GM03348 (cell line): ENCODE results near the gene FAM204A.

ENCODE experiments used
- DNase-seq: peaks from one replicate; pipeline ENCODE4 v3.0.0; 2012; ENCODE audit warnings: low spot score

The FAM204A gene

DNA sequence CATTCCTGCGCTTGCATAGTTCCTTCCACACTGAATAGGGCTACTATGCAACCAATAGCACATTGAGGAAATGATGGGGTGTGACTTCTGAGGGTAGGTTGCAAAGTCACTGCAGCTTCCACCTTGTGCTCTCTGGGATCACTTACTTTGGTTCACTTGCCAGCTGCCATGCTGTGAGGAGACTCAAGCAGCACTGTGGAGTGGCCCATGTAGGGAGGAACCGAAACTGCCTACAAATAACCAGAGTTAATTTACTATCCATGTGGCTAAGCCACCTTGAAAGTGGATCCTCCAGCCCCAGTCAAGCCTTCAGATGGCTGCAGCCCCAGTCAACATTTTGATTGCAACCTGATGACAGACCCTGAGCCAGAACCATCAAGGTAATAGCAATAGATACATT, 64.3 kb downstream of the FAM204A start:
- no peak for DNase-seq

DNA sequence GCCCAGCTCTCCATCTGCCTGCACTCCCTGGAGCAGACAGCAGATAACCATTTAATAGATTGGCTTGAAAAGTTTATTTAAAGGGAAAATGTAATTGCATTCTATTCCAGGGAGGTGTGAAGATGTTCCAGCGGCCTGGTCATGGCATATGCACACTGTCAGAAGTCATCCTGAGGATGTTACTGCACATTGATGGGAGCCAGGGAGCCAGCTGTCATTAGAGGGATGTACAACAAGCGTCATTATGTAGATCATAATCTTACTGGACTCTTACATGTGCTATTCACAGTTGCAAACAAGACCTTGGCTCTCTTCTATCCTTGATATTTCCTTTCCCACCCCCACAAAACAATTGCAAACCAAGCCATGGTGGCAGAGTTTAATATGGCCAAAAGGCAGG, 65.4 kb downstream of the FAM204A start:
- DNase-seq: no peak

DNA sequence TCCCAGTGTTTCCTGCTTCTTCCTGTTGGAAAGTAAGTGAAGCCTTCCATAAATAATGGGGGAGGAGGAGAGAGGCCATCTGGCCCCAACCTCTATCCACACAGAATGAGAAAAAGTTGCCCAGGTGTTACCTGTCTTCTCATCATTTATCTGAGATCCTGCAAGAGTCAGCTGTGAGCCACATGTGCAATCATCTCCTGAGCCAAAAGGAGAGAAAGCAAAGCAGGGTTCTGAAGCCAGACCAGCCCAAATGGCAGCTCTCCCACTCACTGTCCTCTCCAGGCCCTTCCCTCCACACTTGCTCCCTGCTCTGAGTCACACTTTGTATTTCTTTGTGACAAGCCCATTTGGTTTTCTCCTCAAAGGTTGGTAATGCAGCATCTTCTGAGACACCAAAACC, 65.9 kb downstream of the FAM204A start:
- peak; percentile 61 for DNase-seq

DNA sequence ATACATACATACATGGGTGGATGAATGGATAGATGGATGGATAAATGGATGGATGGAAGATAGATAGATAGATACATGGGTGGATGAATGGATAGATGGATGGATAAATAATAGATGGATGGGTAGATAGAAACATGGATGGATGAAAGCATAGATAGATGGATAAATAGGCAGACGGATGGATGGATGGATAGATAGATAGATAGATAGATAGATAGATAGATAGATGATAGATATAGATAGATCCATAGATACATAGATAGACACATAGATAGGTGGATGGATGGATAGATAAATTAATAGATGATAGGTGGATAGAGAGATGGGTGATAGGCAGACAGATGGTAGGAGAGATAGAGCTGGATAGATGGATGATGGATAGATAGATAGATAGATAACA, 68.5 kb downstream of the FAM204A start:
- no peak for DNase-seq

DNA sequence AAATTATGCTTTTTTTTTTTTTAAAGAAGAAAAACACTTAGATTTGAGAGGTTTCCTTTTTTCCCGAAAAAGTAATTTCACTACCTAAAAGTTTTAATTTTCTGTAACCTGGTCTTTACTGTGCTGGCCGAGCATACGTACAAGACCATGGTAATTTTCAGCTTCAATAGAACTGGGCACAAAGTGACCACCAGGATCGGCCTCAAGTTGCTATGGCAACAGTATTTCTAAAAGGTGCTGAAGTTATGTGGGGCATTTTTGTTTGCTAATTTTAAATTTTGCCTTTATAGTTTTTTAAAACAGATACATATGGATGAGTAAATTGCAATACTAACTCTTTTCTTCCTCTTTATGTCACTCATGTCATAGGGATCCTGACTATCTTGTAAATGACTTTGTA, 69.4 kb downstream of the FAM204A start:
- DNase-seq: no peak

DNA sequence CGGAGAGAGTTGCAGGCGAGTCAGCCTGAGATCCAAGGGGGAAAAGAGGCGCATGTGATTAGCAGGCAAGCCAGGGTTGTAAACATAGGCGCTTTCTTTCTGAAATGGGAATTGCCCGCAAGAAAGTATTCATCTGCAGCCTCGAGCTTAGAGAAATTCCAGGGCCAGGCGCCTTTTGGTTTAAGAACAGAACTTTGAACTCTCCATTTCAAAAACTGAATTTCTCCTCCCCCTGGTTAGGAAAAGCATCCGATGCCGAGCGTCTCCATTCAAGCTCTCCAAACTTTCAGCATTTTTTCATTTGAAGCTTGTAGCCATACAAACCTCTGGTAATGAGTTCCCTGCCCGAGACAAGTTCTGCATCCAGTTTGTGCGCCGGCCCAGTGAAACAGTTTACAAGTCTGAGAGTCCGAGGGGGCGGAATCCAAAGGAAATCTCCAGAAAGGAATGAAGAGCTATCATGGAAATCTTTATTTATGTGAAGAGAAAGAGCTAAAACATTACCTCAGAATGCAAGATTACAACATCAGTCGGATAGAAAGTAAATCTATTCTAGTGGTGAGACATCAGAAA, 69.9 kb downstream of the FAM204A start:
- peak; percentile 74 for DNase-seq

DNA sequence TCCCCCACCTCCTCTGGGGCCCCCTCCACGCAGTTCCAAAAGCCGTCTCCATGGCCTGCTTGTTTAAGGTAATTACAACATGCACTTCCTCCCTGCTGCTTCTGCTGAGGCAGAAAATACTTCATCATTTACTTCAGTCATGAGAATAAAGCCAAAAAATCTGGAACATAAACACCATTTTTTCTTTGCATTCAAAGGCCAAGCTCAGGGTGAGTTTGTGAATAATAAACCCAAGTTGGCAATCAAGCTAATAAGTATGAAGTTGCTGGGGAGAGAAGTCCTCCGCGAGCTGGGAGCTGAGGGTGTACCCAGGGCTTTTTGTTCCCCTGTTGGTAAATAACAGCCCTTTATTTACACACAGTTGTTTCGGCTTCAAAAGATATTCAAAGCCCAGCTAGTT, 70.5 kb downstream of the FAM204A start:
- no peak for DNase-seq

DNA sequence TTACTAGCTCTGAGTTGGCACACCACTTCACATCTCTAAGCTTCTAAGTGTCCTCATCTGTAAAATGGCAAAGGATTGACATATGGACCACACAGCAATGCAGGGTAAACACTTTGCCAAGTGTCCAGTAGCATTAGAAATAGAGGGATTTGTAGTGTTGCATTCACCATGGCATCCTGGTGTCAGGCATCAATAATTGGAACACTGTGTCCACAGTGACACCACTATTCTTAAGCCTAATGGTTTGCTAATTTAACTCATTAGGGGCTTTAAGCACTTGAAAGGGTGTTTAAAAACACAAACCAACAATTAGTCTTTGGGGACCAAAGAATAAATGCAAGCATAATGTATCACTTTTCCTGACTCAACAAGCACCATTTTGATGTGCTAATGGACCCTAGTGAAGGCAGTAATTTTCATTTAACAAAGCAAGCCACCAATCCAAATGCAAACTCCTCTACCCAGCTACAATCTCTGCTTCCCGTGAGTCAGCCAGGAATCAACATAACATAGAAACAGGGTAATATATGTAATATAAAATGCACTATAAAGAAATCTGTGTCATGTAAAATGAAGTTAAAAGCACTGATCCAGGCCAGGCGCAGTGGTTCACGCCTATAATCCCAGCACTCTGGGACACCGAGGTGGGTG, 75.9 kb downstream of the FAM204A start:
- no peak for DNase-seq

DNA sequence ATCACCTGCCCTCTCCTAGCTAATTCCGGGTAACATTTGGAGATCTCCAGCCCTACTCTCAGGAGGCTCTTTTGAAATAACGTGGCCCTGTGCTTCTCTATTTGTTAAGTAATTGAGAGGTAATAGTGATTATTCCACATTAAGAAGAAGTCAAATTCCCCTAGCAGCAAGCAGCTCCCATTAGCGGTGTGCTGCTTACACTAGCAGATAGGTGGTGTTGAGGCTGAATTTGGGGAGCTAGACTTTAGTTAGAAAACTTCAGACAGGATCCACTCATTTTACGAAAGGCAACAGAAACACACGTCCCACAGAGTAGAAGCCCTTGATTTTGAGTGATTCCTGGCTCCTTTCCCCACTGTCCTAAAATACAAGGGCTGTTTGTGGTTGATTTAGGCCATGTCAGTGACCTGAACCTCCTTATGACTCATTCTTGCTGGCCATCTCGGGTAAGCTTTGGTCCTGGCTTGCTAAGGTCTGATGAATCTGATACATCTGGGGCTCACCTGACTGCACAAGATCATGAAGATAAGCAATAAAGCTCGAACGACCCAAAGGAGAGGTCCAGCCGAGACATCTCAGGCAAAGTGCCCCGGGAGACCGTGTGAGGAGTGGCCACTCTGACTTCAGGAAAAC, 77.2 kb downstream of the FAM204A start:
- no peak for DNase-seq

DNA sequence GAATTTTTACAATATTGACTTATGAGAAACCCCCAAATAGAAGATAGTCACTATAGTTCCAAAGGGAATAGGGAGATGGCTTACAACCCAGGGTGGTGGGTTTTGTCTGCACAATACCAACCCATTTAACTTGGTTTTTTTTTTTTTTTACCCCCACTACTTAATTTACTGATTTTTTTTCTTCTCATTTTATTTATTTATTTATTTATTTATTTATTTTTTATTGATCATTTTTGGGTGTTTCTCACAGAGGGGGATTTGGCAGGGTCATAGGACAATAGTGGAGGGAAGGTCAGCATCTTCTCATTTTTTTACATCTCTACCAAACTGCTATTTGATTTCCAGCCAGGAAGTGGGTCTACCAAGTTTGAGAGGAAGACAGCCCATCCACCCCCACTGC, 77.9 kb downstream of the FAM204A start:
- DNase-seq: no peak

DNA sequence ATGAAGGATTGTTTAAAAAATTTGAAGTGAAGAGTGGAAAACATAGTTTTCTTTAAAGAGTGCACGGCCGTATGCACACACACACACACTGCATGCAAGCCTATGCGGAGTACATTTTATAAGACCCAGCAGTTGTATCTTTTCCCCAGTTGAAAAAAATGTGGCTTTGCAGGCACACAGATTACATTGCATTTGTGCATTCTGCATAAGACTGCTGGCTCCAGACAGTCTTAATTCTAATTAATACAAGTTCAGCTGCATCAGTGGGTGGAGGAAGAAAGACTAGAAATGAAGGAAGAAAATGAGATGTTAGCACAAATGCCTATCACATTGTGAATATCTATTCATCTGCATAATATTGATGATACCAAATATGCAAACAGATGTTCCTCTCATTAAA, 79.6 kb downstream of the FAM204A start:
- no peak for DNase-seq

DNA sequence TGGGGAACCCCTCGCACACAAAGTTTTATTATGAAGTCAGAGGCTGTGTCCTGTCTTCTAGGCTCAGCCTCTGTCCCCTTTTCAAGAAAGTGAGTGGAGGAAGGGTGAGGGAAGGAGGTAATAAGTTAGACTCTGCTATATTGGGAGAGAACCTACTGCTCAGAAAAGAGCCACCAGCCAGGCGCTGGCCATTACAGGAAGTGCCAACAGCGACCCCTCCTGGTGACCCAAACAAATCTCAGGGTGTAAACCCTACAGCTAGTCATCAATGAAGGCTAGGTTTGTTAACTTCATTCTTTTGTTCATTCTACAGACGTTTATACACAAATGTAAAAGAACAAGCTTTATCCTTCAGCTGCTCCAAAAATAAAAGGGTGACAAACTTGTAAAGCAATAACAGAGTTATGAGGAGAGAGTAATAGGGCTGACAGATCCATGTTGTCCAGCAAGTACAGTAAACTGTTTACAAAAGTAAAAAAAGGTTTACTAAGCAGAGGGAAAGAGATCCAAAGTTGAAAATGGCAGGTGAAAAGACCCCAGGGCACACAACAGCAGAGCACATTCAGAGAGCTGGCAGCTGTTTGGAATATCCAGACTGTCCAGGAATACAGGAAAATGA, 82.7 kb downstream of the FAM204A start:
- peak; percentile 59 for DNase-seq

DNA sequence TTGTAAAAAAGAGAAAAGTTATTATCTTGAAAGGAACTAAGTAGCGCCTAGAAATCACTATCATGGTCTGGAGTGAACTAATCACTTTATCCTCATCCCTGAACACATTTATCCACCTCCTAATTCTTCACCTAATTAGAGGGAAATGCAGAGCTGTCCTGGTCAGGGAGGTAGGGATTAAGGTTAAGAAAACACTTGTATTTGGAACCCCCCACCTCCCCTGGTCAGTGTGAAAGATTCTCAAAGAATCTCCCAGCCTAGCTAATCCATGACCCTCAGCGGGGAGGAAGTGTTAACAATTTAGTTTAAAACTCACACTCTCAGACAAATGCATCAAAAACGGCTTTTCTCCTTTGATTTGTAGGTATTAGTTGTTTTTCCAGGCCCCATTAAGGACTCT, 83.8 kb downstream of the FAM204A start:
- no peak for DNase-seq

DNA sequence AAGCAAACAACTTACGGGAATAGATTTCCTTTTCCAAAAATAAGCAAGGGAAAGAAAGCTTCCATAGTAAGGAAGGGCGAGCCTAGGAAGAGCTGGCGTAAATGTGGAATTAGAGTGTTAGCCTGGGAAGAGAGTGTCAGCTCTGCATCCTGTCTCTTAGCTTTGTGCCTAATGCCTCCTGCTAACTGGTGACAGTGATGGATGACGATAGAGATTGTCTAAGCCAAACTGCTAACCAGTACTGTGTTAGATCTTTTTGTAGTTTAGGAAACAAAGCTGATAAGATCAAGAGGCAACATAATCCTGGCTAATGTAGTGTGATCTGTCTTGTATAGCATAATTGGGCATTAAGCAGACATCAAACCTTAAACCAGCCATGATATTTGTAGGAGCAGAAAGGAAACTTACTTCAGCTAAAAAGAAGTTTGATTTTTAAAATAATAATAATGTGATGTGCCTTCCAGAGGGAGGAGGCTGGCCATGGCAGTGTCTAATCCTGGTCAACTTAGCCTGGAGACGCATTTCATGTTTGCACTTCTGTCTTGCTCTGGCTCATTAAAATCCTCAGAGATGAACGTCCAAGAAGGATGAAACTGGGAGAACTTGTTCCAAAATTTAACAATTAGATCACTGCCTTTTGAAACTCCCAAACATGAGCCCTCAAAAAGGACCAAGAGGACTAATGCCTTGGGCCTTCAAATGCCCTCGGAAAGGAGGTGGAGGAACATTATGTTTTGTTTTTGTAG, 85.1 kb downstream of the FAM204A start:
- DNase-seq: no peak

DNA sequence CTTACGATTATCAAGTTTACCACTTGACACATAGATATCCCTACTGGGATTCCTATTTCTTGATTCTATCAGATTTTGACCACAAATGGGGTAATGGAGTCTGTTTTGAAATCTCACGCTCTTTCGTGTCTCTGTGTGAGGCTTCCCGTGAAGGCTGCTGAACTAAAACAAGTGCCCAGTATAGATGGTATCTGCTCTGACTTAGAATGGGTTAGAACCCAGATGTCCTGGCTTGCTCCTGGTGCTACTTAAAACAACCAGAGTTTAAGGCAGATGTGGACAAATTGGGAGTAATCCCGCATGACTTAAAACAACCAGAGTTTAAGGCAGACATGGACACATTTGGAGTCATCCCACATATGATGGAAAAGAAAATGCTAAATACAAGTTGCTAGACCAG, 85.9 kb downstream of the FAM204A start:
- no peak for DNase-seq

DNA sequence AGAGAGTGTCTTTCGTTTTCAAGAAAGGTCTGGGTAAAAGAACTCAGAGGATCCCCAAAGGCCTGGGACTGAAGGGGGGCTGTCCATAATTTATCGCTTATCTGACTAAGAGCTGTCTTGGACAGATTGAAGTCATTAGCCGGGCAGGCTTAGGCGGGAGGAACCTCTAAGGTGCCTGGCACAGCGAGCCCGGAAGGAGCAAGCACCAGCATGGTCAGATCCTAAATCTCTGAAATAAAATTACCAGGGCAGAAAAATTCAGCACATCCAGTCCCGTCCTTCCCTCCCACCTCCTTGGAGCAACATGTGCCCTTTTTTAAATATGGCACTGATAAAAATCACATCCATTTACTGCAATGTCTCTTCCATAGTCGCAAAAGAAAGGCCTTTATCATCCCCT, 86.8 kb downstream of the FAM204A start:
- DNase-seq: no peak

DNA sequence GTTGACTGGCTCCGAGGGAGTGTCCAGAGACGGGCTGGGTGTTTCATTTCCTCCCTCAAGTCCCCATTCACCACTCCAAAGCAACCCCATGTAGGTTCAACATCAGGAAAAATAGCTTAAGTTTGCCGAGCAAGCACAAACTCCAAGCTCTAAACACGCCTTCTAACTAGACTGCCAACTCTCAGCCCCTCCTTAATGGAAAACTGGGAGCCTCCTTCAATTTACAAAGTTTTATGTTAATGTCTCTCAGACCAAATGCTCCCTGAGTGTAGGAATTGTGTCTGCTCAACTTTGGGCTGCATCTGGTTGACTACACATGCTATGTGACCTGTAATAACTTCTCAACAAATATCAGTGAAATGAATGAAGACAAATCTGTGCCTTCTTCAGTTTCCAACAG, 87.5 kb downstream of the FAM204A start:
- no peak for DNase-seq

DNA sequence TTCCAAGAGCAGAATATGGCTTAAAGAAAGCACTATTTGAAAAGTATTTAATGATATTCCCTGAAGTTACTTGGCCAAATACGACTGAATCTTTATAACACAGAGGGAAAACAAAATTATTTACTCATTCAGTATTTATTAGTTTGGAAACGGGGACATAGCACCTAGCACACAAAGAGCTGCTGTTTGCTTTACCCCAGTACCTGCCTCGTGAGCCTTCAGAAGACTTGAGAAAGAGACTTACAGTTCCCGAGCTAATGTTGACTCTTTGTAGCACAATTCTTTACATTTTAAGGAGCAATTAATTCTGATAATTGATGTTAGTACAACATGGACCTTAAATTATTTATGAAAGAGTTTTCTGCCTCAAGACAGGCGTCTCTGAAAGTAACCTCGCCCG, 88.7 kb downstream of the FAM204A start:
- DNase-seq: no peak

DNA sequence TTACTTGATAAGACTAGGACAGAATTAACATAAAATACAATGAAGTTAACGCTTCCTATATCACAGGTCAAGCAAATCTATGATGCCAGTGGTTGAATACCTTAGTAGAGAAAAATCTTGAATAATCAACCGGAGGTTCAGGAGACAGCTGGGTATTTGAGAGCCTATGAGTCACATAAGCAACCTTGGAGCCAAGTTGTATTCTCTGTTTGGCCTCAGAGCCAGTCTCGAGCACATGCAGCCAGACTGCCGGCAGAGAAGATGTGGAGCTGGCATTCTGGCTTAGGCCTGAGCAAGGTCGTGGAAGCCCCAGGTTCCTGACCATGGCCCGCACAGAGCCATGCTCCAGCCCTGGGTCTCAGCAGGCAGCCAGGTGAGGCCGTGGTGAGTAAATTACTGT, 90.3 kb downstream of the FAM204A start:
- peak; percentile 70 for DNase-seq

DNA sequence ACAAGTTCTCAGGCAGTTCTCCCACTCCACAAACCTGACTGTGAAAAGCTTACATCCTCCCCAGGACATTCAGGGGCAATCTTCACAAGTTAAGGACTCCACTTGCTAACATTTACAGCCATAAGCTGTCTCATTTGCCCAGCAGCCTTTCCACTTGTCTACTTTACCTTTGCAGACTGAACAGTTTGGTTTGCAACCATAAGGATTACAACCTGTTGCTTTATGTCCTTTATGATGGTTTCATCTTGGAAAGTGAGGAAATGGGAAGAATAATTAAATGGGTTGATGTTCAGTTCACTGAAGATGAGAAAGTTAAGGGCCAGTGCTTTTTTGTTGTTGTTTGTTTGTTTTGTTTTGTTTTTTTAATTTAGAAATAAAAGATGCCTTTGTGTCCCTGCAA, 92.4 kb downstream of the FAM204A start:
- DNase-seq: no peak
